GM19025 (cell line): ENCODE measurements around the gene UTS2B.

ENCODE experiments used
- ATAC-seq: cut with Tn5 transposase; IDR thresholded peaks from one replicate; pipeline ENCODE4 v1.9.1; 2021; ENCODE audit warnings: mild to moderate bottlenecking, low read depth, moderate library complexity; ENCODE audit not compliant: unreplicated experiment

Gene UTS2B

GRCh38 chr3:191253089-191253799 lies 77.1 kb downstream of the UTS2B start:
- no peak for ATAC-seq

DNA sequence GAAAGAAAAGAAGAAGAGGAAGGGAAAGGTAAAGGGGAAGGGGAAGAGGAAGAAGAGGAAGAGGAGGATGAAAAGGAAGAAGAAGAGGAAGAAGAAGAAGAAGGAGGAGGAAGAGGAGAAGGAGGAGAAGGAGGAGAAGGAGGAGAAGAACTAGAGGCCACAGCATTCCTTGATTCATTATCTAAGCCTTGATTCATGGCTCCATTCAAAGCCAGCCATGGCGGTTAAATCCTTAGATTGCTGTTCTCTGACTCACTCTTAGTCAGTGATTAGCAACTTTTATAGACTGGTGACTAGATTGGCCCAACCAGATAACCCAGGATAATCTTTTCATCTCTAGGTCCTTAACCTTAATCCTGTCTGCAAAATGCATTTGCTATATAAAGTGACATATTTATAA lies 83.7 kb downstream of the UTS2B start:
- ATAC-seq: no peak

- peak; percentile 71 for ATAC-seq
Observed at GRCh38 chr3:191246034-191246433, 84.3 kb downstream of the UTS2B start.

DNA sequence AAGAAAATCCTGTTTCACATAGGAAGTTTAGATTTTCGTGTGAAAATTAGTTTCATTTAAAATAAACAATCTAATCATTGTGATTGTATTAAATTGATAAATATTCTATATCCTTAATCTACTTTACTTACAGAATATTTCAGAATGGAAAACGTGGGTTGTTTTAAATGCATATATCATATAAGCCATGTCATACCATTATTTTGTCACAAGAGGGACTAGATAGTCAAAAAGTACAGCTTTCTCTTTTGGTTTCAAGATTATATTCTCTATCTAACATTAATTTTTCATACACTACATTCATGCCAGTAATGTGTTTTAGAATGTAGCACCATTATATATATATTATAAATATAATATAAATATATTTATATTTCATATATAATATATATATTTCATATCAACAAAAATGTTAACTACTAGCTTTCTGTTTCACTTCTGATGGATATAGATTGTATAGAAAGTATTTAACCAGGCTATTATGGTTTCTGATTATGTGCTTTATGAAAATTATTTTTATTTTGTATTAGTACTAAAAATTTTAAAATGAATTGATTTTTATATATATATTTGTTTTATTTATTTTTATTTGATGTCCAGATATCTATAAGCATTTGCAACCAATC lies 86.0 kb downstream of the UTS2B start:
- ATAC-seq: no peak

DNA sequence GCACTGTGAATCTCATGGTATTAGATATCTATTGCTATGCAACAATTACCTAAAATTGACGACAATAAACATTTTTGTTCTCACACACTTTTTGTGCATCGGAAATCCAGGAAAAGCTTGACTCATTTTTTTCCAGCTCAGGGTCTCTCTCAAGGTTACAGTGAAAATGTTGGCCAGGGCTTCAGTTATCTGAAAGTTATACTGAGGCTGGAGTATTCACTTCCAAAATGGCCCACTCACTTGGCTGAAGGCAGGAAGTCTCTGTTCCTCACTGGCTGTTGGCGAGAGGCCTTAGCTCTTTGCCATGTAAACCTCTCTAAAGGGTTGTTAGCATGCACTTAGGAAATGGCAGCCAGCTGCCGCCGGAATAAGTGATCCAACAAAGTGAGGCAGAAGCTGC lies 89.8 kb downstream of the UTS2B start:
- ATAC-seq: no peak

GRCh38 chr3:191239407-191240031 lies 90.8 kb downstream of the UTS2B start:
- no peak for ATAC-seq

- ATAC-seq: no peak
Observed at GRCh38 chr3:191238321-191238817, 92.0 kb downstream of the UTS2B start.

DNA sequence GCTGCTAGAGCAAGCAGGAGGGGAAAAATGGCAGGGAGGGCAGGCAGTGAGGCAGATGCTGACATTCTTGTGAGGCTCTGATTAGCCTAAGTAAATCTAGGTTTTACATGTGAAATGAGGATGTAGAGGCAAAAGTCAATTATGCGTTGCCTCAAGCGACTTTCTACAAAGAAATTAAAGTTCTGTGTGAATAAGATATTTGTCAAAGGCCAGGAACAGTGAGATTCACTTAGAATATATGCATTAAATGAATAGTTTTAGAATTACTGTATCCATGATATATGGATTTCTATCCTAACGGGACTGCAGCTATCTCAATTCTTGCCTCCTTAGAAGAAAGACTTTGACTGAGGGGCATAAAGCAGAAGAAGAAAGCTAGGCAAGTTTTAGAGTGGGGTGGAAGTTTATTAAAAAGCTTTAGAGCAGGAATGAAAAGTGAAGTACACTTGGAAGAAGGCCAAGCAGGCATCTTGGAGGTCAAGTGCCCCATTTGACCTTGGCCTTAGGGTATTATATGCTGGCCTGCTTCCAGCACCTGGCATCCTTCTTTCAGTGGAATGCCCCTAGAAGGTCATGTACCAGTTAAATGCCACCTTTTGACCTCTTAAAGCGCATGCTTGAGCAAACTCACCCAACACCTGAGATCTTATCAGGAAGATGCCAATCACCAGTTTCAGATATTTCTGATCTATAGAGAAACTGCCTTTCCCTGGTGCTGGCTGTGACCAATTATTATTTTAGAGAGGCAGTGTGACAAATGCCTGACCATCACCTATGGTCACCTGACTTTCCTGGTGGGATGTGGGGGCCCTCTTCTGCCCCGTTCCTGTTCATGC lies 93.1 kb downstream of the UTS2B start:
- no peak for ATAC-seq

DNA sequence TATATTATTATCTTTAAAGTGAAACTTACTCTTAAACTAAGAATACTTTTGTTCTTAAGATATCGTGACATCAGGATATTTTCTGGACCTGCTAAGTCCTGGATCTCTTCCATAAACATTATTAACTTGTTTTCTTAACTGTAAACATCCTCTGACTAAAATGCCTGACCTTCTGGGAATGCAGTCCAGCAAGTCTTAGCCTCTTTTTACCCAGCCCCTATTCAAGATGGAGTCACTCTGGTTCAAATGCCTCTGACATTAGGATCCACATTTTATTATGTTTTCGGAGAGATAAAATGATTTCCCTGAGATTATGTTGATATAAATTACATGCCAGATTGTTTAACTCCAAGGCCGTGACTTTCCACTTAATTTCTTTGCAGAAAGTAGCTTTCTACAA lies 93.7 kb downstream of the UTS2B start:
- ATAC-seq: no peak

DNA sequence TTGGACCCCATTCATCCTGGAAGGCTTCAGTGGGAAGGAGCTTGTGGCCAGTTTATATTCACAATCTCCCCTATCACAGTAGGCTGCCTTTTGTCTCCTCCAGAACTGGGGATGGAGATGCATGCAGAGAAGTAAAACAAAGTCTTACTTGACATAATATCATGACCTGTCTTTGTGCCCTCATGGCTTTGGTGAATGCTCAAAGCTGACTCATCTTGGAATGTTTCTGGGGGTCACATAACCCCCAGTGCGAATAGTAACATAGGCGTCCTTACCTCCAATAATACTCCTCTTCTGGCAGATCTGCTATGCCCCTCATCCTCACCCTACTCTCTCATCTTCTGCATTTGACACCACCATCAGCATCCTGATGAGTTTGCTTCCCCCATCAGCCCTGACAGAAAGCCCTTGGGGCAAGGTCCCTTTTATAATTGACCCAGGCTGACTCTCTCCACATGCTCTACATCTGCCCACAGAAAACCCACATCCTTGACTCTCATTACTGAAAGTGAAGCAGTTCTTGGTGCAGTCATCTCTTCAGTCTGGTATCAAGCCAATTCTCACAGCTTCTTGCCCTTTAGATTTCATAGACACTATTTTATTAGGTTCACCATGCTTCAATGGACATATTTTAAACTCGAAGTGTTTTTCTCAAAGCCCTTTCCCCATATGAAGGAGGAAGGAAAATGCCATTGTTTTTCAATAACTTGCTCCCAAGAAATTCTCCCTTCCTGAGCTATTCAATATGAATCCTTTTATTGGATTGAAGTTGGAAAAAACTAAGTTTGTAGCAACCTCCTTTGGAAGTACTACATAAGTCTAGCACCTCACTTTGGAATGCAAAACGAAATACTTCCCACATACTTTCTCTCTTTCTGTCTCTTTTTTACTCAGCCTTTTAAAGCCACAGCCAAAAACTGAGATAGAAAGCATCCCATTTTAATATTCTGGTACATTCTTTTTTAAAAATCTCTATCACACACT lies 94.7 kb downstream of the UTS2B start:
- ATAC-seq: peak; percentile 99

- ATAC-seq: no peak
Observed at GRCh38 chr3:191234216-191234615, 96.1 kb downstream of the UTS2B start.

DNA sequence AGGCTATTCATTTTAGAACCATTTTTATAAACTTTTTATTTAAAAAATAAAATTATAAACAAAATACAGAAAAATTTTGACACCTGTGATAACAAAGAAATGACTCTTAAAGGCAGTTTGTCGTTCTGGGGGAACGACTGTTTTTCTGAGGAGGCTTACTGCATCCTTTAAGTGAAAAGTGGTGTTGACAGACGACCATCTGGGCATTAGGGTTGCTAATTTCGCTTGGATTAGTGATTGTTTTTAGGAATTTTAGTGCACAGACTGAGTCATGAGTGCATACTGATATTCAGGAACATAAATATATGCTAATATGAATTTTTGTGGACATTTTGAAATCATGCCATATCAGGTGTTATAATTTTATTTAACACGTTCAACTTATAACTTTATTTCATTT lies 102.8 kb downstream of the UTS2B start:
- ATAC-seq: no peak

- ATAC-seq: no peak
Observed at GRCh38 chr3:191221638-191222037, 108.7 kb downstream of the UTS2B start.

DNA sequence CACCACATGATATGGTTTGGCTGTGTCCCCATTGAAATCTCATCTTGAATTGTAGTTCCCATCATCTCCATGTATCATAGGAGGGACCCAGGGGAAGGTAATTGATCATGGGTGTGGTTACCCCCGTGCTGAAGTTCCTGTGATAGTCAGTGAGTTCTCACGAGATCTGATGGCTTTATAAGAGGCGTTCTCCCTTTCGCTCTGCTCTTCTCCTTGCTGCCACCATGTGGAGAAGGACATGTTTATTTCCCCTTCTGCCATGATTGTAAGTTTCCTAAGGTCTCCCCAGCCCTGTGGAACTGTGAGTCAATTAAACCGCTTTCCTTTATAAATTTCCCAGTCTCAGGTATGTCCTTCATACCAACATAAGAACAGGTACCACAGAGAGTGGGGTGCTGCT lies 109.4 kb downstream of the UTS2B start:
- no peak for ATAC-seq

DNA sequence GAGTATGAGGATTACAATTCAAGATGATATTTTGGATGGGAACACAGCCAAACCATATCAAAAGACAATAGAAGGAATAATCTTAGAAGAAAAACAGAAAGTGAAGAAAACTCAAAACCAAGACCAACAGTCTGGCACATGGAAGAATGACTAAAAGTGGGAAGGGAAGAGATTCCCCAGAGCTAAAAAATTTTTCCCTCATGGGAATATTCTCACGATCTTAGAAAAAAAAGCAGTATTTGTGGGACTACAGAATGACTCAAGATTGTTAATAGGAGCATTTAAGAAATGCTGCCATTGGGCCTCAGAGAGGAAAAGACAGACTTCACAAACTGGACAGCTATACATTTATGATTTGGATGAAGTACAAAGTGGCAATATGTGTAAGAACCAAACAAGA lies 113.0 kb downstream of the UTS2B start:
- ATAC-seq: no peak
